HL-60 (cell line): ENCODE results near the gene WWP2.

ENCODE experiments used
- DNase-seq, 2 experiments: peaks; one replicate each; pipeline ENCODE4 v3.0.0-alpha.2; 2010 to 2020; ENCODE audit warnings: low read depth in 1 of 2, low spot score in 1 of 2
- H3K27ac ChIP-seq: fragments of 250-450 bp; sonication (Bioruptor Pico); replicated peaks from 2 replicates; pipeline ENCODE4 v1.5.1; 2020; ENCODE audit warnings: mild to moderate bottlenecking, moderate library complexity
- H3K27me3 ChIP-seq: fragments of 250-450 bp; sonication (Bioruptor Pico); 2 replicates; pipeline ENCODE4 v1.5.1; 2021; ENCODE audit warnings: mild to moderate bottlenecking, moderate library complexity; ENCODE audit not compliant: insufficient read depth, poor library complexity, severe bottlenecking
- H3K4me3 ChIP-seq: replicated peaks from 2 replicates; pipeline ENCODE4 v1.5.1; 2011; ENCODE audit warnings: mild to moderate bottlenecking, control low read depth, low read length; ENCODE audit not compliant: insufficient read depth
- CTCF ChIP-seq: IDR thresholded peaks from one replicate; pipeline ENCODE4 v1.5.1; 2011; ENCODE audit warnings: low read length, control low read depth, inconsistent platforms; ENCODE audit not compliant: insufficient read depth
- GABPA ChIP-seq: IDR thresholded peaks from 2 replicates; pipeline ENCODE4 v1.6.1; 2012; ENCODE audit warnings: low read depth
- POLR2AphosphoS5 ChIP-seq: IDR thresholded peaks from 2 replicates; pipeline ENCODE4 v1.6.1; 2012; ENCODE audit warnings: low read depth
- SPI1 ChIP-seq: IDR thresholded peaks from 2 replicates; pipeline ENCODE4 v1.6.1; 2012; ENCODE audit warnings: low read depth, mild to moderate bottlenecking, borderline replicate concordance
- TF ChIP-seq, protein P1 (sequence below): IDR thresholded peaks from 2 replicates; pipeline ENCODE4 v1.6.1; 2012; ENCODE audit warnings: low read depth; ENCODE audit not compliant: insufficient replicate concordance

WWP2 gene

DNA sequence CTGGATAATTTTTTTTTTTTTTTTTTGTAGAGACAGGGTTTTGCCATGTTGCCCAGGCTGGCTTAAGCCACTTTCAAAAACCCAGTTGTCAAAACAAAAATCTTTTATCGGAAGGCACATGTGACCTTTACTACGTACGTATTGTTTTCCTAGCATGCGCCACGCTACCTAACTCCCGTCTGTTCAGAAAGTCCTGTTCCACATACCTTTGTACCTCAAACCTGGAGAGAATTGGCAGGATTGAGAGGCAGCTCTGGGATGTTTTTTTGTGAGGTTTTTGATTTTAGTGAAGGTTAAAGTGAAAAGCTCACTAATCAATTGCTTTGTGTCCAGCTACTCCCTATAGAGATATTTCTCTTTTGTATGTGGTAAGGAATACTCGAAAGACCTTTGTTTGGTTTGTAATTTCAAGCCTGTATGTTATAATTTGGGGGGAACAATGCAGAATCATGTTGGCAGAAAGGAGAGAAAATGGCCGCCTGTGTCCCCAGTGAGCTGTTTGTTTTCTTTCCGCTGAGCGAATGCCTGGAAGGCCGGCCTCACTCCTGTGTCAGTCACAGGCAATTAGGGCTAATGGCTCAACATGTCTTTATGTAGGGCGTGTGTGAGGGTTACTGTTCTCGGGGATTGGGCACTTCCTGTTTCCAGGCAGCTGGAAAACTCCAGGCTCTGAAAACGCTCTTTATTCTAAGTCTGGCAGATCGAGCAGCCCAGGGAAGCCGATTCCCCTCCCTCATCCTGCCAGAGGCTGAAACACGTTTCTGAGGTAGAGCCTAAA, 128.2 kb downstream of the WWP2 start:
- H3K4me3 ChIP-seq, result no peak overlapping the region
- H3K27ac ChIP-seq, result no peak overlapping the region
- DNase-seq, result no peak
- no peaks in the 10 kb centered on the region for H3K27me3 ChIP-seq
- peak; percentile 42; the same call in 1 of the 2 replicates for TF ChIP-seq SPI1
- TF ChIP-seq, protein P1, sequence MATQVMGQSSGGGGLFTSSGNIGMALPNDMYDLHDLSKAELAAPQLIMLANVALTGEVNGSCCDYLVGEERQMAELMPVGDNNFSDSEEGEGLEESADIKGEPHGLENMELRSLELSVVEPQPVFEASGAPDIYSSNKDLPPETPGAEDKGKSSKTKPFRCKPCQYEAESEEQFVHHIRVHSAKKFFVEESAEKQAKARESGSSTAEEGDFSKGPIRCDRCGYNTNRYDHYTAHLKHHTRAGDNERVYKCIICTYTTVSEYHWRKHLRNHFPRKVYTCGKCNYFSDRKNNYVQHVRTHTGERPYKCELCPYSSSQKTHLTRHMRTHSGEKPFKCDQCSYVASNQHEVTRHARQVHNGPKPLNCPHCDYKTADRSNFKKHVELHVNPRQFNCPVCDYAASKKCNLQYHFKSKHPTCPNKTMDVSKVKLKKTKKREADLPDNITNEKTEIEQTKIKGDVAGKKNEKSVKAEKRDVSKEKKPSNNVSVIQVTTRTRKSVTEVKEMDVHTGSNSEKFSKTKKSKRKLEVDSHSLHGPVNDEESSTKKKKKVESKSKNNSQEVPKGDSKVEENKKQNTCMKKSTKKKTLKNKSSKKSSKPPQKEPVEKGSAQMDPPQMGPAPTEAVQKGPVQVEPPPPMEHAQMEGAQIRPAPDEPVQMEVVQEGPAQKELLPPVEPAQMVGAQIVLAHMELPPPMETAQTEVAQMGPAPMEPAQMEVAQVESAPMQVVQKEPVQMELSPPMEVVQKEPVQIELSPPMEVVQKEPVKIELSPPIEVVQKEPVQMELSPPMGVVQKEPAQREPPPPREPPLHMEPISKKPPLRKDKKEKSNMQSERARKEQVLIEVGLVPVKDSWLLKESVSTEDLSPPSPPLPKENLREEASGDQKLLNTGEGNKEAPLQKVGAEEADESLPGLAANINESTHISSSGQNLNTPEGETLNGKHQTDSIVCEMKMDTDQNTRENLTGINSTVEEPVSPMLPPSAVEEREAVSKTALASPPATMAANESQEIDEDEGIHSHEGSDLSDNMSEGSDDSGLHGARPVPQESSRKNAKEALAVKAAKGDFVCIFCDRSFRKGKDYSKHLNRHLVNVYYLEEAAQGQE, result no peak

GRCh38 chr16:69890892-69891282, 128.8 kb downstream of the WWP2 start:
- TF ChIP-seq GABPA, result no peak
- TF ChIP-seq, protein P1, result no peak
- TF ChIP-seq SPI1, result no peak
- no peak for TF ChIP-seq POLR2AphosphoS5
- TF ChIP-seq CTCF, result no peak
- no peak for DNase-seq
- Histone ChIP-seq H3K27me3 (no peaks in the 10 kb centered on the region), H3K4me3 (no peak overlapping the region), H3K27ac (no peak overlapping the region)

GRCh38 chr16:69892378-69892777, 130.2 kb downstream of the WWP2 start:
- no peaks in the 10 kb centered on the region for H3K27me3 ChIP-seq

More at GRCh38 chr16:69892378-69892777, 130.2 kb downstream of the WWP2 start:
- Histone ChIP-seq H3K4me3 (no peak overlapping the region), H3K27ac (no peak overlapping the region)
- no peak for DNase-seq
- TF ChIP-seq, protein P1, result no peak
- no peak for TF ChIP-seq SPI1
- no peak for TF ChIP-seq POLR2AphosphoS5
- TF ChIP-seq CTCF, result no peak
- no peak for TF ChIP-seq GABPA
